ENCODE results near the gene PRKN. TPM values are rescaled to one million over a fixed set of nuclear protein-coding genes. Genes with fewer than 3 reads are reported as not detected.

PRKN gene
- total and polyA plus RNA-seq, 2 experiments from 2014 or later = 0.10 to 0.84 TPM

GRCh38 chr6:162421004-162421403, 306.6 kb downstream of the PRKN start:
- H3K36me3 ChIP-seq (ENCODE audit: insufficient read depth) = no peaks in the 10 kb centered on the region
- no peak overlapping the region for H3K4me2 ChIP-seq
- Mint-ChIP-seq H3K27me3 (ENCODE audit: insufficient read depth, low read depth, poor library complexity) (peaks cover 3% of the 10 kb centered on the region), H3K4me3 (no peak overlapping the region), H3K36me3 (ENCODE audit: low read depth) (peaks cover 5% of the 10 kb centered on the region), H3K4me1 (no peaks in the 10 kb centered on the region), H3K9me3 (peaks cover 5% of the 10 kb centered on the region), H3K27ac (no peak overlapping the region)
- H3K27me3 ChIP-seq (ENCODE audit: insufficient read depth) = no peaks in the 10 kb centered on the region
- no peaks in the 10 kb centered on the region for H3K9me2 ChIP-seq (ENCODE audit: insufficient read depth)
- H3K79me2 ChIP-seq (replicated peaks; ENCODE audit: insufficient read depth) = no peaks in the 10 kb centered on the region
- H3K4me1 ChIP-seq (ENCODE audit: insufficient read depth) = no peaks in the 10 kb centered on the region
- no peak overlapping the region for H2AFZ ChIP-seq
- H4K20me1 ChIP-seq (replicated peaks; ENCODE audit: insufficient read depth) = no peaks in the 10 kb centered on the region
- no peak for DNase-seq (ENCODE audit: low spot score)
- H3K27ac ChIP-seq (ENCODE audit: low read depth) = no peak overlapping the region
- TF ChIP-seq EZH2 (IDR thresholded peaks at IDR 0.05; ENCODE audit: low read depth, unreplicated experiment) (no peak), STAT1 (IDR thresholded peaks at IDR 0.05; ENCODE audit: unreplicated experiment) (no peak), POLR2AphosphoS5 (IDR thresholded peaks at IDR 0.05; ENCODE audit: low read depth) (no peak), NANOG (IDR thresholded peaks at IDR 0.05; ENCODE audit: borderline replicate concordance) (no peak), EZH2phosphoT487 (IDR thresholded peaks at IDR 0.05; ENCODE audit: unreplicated experiment) (no peak), ZNF331 (CRISPR knock-in tag; IDR thresholded peaks at IDR 0.05; ENCODE audit: low read depth) (no peak)
- ATAC-seq = no peak
- no peak overlapping the region for H3K4me3 ChIP-seq
- no peaks in the 10 kb centered on the region for H3F3A ChIP-seq (replicated peaks; ENCODE audit: low read depth)

- Mint-ChIP-seq H3K36me3 (ENCODE audit: low read depth) (peaks cover 5% of the 10 kb centered on the region), H3K27ac (no peak overlapping the region), H3K27me3 (ENCODE audit: insufficient read depth, low read depth, poor library complexity) (no peaks in the 10 kb centered on the region), H3K4me1 (no peaks in the 10 kb centered on the region; the same call in 1 of the 3 replicates), H3K9me3 (peaks cover 5% of the 10 kb centered on the region), H3K4me3 (no peak overlapping the region)
- DNase-seq (ENCODE audit: low spot score) = no peak
- no peaks in the 10 kb centered on the region for H3F3A ChIP-seq (replicated peaks; ENCODE audit: low read depth)
- no peaks in the 10 kb centered on the region for H4K20me1 ChIP-seq (replicated peaks; ENCODE audit: insufficient read depth)
- no peak overlapping the region for H3K4me2 ChIP-seq
- no peak overlapping the region for H3K4me3 ChIP-seq
- ATAC-seq = no peak
- H3K27ac ChIP-seq (ENCODE audit: low read depth) = no peak overlapping the region
- TF ChIP-seq CTCF (conservative IDR thresholded peaks at IDR 0.05; ENCODE audit: low read depth in 2 of 2) = peak in 1 of 2 experiments; percentile 21; a peak in 1 of 4 replicates
- TF ChIP-seq POLR2AphosphoS5 (IDR thresholded peaks at IDR 0.05; ENCODE audit: low read depth) = no peak
- TF ChIP-seq STAT1 (IDR thresholded peaks at IDR 0.05; ENCODE audit: unreplicated experiment) = no peak
- no peaks in the 10 kb centered on the region for H3K36me3 ChIP-seq (ENCODE audit: insufficient read depth)
- H3K79me2 ChIP-seq (replicated peaks; ENCODE audit: insufficient read depth) = no peaks in the 10 kb centered on the region
- H2AFZ ChIP-seq = no peak overlapping the region
- H3K27me3 ChIP-seq (ENCODE audit: insufficient read depth) = no peaks in the 10 kb centered on the region
- no peaks in the 10 kb centered on the region for H3K9me2 ChIP-seq (ENCODE audit: insufficient read depth)
- H3K4me1 ChIP-seq (ENCODE audit: insufficient read depth) = no peaks in the 10 kb centered on the region
Measured at GRCh38 chr6:162416831-162417537, 310.6 kb downstream of the PRKN start.

GRCh38 chr6:162416307-162416706, 311.3 kb downstream of the PRKN start:
- DNase-seq (ENCODE audit: low spot score) (no peak), ATAC-seq (no peak)
- H3K36me3 ChIP-seq (ENCODE audit: insufficient read depth) = no peaks in the 10 kb centered on the region
- H3K79me2 ChIP-seq (replicated peaks; ENCODE audit: insufficient read depth) = no peaks in the 10 kb centered on the region
- Mint-ChIP-seq H3K27ac (no peak overlapping the region), H3K4me1 (no peaks in the 10 kb centered on the region; the same call in 1 of the 3 replicates), H3K4me3 (no peak overlapping the region), H3K36me3 (ENCODE audit: low read depth) (peaks cover 5% of the 10 kb centered on the region), H3K9me3 (peaks cover 5% of the 10 kb centered on the region), H3K27me3 (ENCODE audit: insufficient read depth, low read depth, poor library complexity) (no peaks in the 10 kb centered on the region)
- H4K20me1 ChIP-seq (replicated peaks; ENCODE audit: insufficient read depth) = no peaks in the 10 kb centered on the region
- H3K4me2 ChIP-seq = no peak overlapping the region
- H3K27me3 ChIP-seq (ENCODE audit: insufficient read depth) = no peaks in the 10 kb centered on the region
- no peaks in the 10 kb centered on the region; the same call in 1 of the 2 replicates for H3K4me1 ChIP-seq (ENCODE audit: insufficient read depth)
- no peak overlapping the region for H3K4me3 ChIP-seq
- no peaks in the 10 kb centered on the region for H3K9me2 ChIP-seq (ENCODE audit: insufficient read depth)
- no peaks in the 10 kb centered on the region for H3F3A ChIP-seq (replicated peaks; ENCODE audit: low read depth)
- H3K27ac ChIP-seq (ENCODE audit: low read depth) = no peak overlapping the region
- H2AFZ ChIP-seq = no peak overlapping the region
- TF ChIP-seq ETS1 (IDR thresholded peaks at IDR 0.05) = no peak
- no peak for TF ChIP-seq ZNF331 (CRISPR knock-in tag; IDR thresholded peaks at IDR 0.05; ENCODE audit: low read depth)
- TF ChIP-seq ZNF114 (CRISPR knock-in tag; IDR thresholded peaks at IDR 0.05) = no peak
- no peak for TF ChIP-seq JUNB (IDR thresholded peaks at IDR 0.05; ENCODE audit: unreplicated experiment)
- no peak for TF ChIP-seq CTCF (conservative IDR thresholded peaks at IDR 0.05; ENCODE audit: low read depth in 2 of 2)
- TF ChIP-seq POLR2AphosphoS5 (IDR thresholded peaks at IDR 0.05; ENCODE audit: low read depth) = no peak
- no peak for TF ChIP-seq EZH2phosphoT487 (IDR thresholded peaks at IDR 0.05; ENCODE audit: unreplicated experiment)
- no peak for TF ChIP-seq EZH2 (IDR thresholded peaks at IDR 0.05; ENCODE audit: low read depth, unreplicated experiment)

Data from GM23338 (cell line).